SKM-1 (cell line): ENCODE data around the gene FAM221B.

ENCODE experiments used
- DNase-seq: peaks from one replicate; lab custom pipeline; 2025; ENCODE audit not compliant: unreplicated experiment; lab: John Stamatoyannopoulos, UW

The FAM221B gene

GRCh38 chr9:35828716-35829083 lies at the start of gene FAM221B:
Gene FAM221B (minus strand): TSS chr9:35828732. CDS start chr9:35826161, 2,571 bp downstream.
- DNase-seq = no peak

GRCh38 chr9:35872505-35872904 lies 44.0 kb upstream of the FAM221B start:
- no peak for DNase-seq

GRCh38 chr9:35871545-35871944 lies 43.0 kb upstream of the FAM221B start:
- DNase-seq = no peak

- no peak for DNase-seq
Measured at GRCh38 chr9:35870351-35870923, 41.9 kb upstream of the FAM221B start, which contains the start of gene OR13J1. Gene OR13J1 (minus strand): TSS chr9:35870401. CDS start chr9:35870401, 0 bp downstream.

- DNase-seq = no peak
Measured at GRCh38 chr9:35869621-35870216, 41.2 kb upstream of the FAM221B start.

- DNase-seq = no peak
Measured at GRCh38 chr9:35868933-35869332, 40.4 kb upstream of the FAM221B start.

GRCh38 chr9:35867538-35867937 lies 39.0 kb upstream of the FAM221B start:
- DNase-seq = no peak

- no peak for DNase-seq
Measured at GRCh38 chr9:35864695-35865255, 36.2 kb upstream of the FAM221B start.

GRCh38 chr9:35863583-35863982 lies 35.1 kb upstream of the FAM221B start:
- DNase-seq = no peak

- DNase-seq = no peak
Measured at GRCh38 chr9:35862328-35862727, 33.8 kb upstream of the FAM221B start.

- no peak for DNase-seq
Measured at GRCh38 chr9:35861161-35861897, 32.8 kb upstream of the FAM221B start.

- DNase-seq = no peak
Measured at GRCh38 chr9:35859990-35860339, 31.4 kb upstream of the FAM221B start.

GRCh38 chr9:35859310-35859989 lies 30.9 kb upstream of the FAM221B start:
- no peak for DNase-seq

GRCh38 chr9:35858458-35858857 lies 29.9 kb upstream of the FAM221B start:
- DNase-seq = no peak

GRCh38 chr9:35856882-35857281 lies 28.4 kb upstream of the FAM221B start:
- no peak for DNase-seq

- no peak for DNase-seq
Measured at GRCh38 chr9:35856206-35856605, 27.7 kb upstream of the FAM221B start.

GRCh38 chr9:35854091-35854762 lies 25.7 kb upstream of the FAM221B start:
- no peak for DNase-seq

- DNase-seq = no peak
Measured at GRCh38 chr9:35852876-35853865, 24.6 kb upstream of the FAM221B start.

- DNase-seq = no peak
Measured at GRCh38 chr9:35852267-35852815, 23.8 kb upstream of the FAM221B start.
